Tibial nerve (tissue), 4 donors: ENCODE results near the gene LCORL.

Experiments
- EP300 ChIP-seq, 2 donors: sonication (generic); formaldehyde crosslinking; IDR thresholded peaks; one replicate each; pipeline ENCODE4 v1.6.1; 2017; ENCODE audit warnings: antibody characterized with exemption in 2 of 2, mild to moderate bottlenecking in 1 of 2
- POLR2A ChIP-seq, 2 donors: fragments of 450-650 bp; IDR thresholded peaks; one replicate each; pipeline ENCODE4 v1.6.1; 2017; ENCODE audit warnings: antibody characterized with exemption in 2 of 2, mild to moderate bottlenecking in 2 of 2, moderate library complexity in 2 of 2
- TF ChIP-seq, protein P1 (sequence below), 5 experiments: fragments of 200-600 bp in 3 of 5; fragments of 450-650 bp in 2 of 5; sonication (generic) in 3 of 5; IDR thresholded peaks; one replicate each; pipeline ENCODE4 v1.5.1; 2016 to 2019; ENCODE audit warnings: antibody characterized with exemption in 5 of 5, mild to moderate bottlenecking in 3 of 5, moderate library complexity in 2 of 5

DNA sequence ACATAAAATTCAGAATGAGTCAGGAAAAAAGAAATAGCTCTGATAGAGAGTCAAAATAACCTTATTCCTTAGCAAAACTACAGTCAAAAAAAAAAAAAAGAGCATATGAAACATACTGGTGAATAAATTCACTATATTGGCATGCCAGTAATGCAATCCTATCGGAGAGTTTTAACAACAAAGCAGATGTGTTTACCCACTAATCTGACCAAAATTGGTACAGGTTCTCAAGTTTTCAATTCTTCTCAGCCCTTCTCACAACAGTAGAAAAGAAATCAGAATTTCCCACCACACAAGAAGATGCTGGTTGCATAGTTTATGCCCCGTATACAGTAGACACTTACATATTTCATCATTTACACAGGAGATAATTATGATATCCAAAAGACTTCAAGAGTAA lies 59.4 kb downstream of the LCORL start:
- TF ChIP-seq, protein P1, sequence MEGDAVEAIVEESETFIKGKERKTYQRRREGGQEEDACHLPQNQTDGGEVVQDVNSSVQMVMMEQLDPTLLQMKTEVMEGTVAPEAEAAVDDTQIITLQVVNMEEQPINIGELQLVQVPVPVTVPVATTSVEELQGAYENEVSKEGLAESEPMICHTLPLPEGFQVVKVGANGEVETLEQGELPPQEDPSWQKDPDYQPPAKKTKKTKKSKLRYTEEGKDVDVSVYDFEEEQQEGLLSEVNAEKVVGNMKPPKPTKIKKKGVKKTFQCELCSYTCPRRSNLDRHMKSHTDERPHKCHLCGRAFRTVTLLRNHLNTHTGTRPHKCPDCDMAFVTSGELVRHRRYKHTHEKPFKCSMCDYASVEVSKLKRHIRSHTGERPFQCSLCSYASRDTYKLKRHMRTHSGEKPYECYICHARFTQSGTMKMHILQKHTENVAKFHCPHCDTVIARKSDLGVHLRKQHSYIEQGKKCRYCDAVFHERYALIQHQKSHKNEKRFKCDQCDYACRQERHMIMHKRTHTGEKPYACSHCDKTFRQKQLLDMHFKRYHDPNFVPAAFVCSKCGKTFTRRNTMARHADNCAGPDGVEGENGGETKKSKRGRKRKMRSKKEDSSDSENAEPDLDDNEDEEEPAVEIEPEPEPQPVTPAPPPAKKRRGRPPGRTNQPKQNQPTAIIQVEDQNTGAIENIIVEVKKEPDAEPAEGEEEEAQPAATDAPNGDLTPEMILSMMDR (IDR thresholded peaks at IDR 0.05), result no peak
- TF ChIP-seq POLR2A (IDR thresholded peaks at IDR 0.05) (no peak), EP300 (IDR thresholded peaks at IDR 0.05) (no peak)
